Activated B cell treated with CpG ODN at 0.5 μM for 24 hours (primary cell): ENCODE measurements around the gene CCNT2. TPM values are rescaled to one million over a fixed set of nuclear protein-coding genes. Genes with fewer than 3 reads are reported as not detected.
A peak's percentile ranks its signal among the peaks of the same experiment; 100 is the strongest.

Experiments
- ATAC-seq: fragments of 200-7000 bp; cut with Tn5 transposase; one replicate; pipeline ENCODE4 v1.10.0; 2021; ENCODE audit warnings: low read depth, mild to moderate bottlenecking, moderate library complexity
- CTCF ChIA-PET: fragments of 350-600 bp; sonication (Branson Sonifier 250); formaldehyde crosslinking; loops from one replicate; lab custom pipeline; 2021; ENCODE audit warnings: antibody characterized with exemption; lab: Charles Lee
- POLR2A ChIA-PET: fragments of 350-600 bp; sonication (Branson Sonifier 250); formaldehyde crosslinking; loops from one replicate; lab custom pipeline; 2021; ENCODE audit warnings: antibody characterized with exemption; lab: Charles Lee
- DNase-seq: peaks from one replicate; pipeline ENCODE4 v3.0.0; 2022
- H3K27ac Mint-ChIP-seq: one replicate; pipeline ENCODE4 v1.8.0; 2020; ENCODE audit warnings: mixed read lengths
- H3K27me3 Mint-ChIP-seq: one replicate; pipeline ENCODE4 v1.8.0; 2021; ENCODE audit warnings: mixed read lengths
- H3K36me3 Mint-ChIP-seq: one replicate; pipeline ENCODE4 v1.8.0; 2021; ENCODE audit warnings: low read depth, mixed read lengths
- H3K4me1 Mint-ChIP-seq: one replicate; pipeline ENCODE4 v1.8.0; 2021; ENCODE audit warnings: mixed read lengths
- H3K4me3 Mint-ChIP-seq: one replicate; pipeline ENCODE4 v1.8.0; 2020; ENCODE audit warnings: mild to moderate bottlenecking, mixed read lengths
- H3K9me3 Mint-ChIP-seq: one replicate; pipeline ENCODE4 v1.8.0; 2020; ENCODE audit warnings: mixed read lengths
- intact Hi-C: fragments of 100-400 bp; cut with micrococcal nuclease; formaldehyde crosslinking; loops from one replicate; pipeline ENCODE4 v1.15.1; 2024
- total RNA-seq: library from RNA; stranded (reverse); gene quantifications from 2 replicates; pipeline ENCODE4 v1.2.3, GENCODE V29; 2022
- TF ChIP-seq, protein P1 (sequence below): fragments of 200-600 bp; IDR thresholded peaks from one replicate; pipeline ENCODE4 v1.8.0; 2022; ENCODE audit warnings: antibody characterized with exemption, mild to moderate bottlenecking

Gene CCNT2
- total RNA-seq, 1 donor from 2014 or later: 73.4 TPM

DNA sequence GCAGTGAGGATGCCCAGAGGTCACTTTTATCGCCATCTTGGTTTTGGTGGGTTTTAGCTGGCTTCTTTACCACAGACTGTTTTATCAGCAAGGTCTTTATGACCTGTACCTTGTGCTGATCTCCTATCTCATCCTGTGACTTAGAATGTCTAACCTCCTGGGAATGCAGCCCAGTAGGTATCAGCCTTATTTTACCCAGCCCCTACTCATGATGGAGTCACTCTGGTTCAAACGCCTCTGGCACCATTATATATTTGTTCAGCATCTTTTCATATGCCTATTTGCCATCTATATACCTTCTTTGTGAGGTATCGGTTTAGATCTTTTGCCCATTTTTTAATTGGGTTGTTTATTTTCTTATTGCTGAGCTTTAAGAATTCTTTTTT, 7.2 kb upstream of the CCNT2 start:
- DNase-seq (no peak), ATAC-seq (no peak)
- Mint-ChIP-seq H3K27ac (no peak overlapping the region), H3K36me3 (no peaks in the 10 kb centered on the region), H3K9me3 (peaks cover 9% of the 10 kb centered on the region), H3K4me1 (no peaks in the 10 kb centered on the region), H3K27me3 (no peaks in the 10 kb centered on the region), H3K4me3 (no peak overlapping the region)
- intact Hi-C loops: no loop called here
- TF ChIP-seq, protein P1, sequence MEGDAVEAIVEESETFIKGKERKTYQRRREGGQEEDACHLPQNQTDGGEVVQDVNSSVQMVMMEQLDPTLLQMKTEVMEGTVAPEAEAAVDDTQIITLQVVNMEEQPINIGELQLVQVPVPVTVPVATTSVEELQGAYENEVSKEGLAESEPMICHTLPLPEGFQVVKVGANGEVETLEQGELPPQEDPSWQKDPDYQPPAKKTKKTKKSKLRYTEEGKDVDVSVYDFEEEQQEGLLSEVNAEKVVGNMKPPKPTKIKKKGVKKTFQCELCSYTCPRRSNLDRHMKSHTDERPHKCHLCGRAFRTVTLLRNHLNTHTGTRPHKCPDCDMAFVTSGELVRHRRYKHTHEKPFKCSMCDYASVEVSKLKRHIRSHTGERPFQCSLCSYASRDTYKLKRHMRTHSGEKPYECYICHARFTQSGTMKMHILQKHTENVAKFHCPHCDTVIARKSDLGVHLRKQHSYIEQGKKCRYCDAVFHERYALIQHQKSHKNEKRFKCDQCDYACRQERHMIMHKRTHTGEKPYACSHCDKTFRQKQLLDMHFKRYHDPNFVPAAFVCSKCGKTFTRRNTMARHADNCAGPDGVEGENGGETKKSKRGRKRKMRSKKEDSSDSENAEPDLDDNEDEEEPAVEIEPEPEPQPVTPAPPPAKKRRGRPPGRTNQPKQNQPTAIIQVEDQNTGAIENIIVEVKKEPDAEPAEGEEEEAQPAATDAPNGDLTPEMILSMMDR: no peak
- ChIA-PET CTCF (no interaction called here), POLR2A (no interaction called here)

GRCh38 chr2:134912361-134912760, 6.3 kb upstream of the CCNT2 start:
- Mint-ChIP-seq H3K27me3 (no peaks in the 10 kb centered on the region), H3K9me3 (peaks cover 8% of the 10 kb centered on the region), H3K4me3 (no peak overlapping the region), H3K27ac (no peak overlapping the region), H3K36me3 (no peaks in the 10 kb centered on the region), H3K4me1 (peaks cover 8% of the 10 kb centered on the region)
- TF ChIP-seq, protein P1: no peak
- intact Hi-C loops: no loop called here
- ChIA-PET POLR2A (no interaction called here), CTCF (no interaction called here)
- ATAC-seq: no peak
- DNase-seq: no peak

GRCh38 chr2:134917360-134917865, 1.2 kb upstream of the CCNT2 start:
- TF ChIP-seq, protein P1: no peak
- Mint-ChIP-seq H3K36me3 (peaks cover 28% of the 10 kb centered on the region), H3K27me3 (peaks cover 3% of the 10 kb centered on the region), H3K4me1 (peaks cover 44% of the 10 kb centered on the region), H3K27ac (peak overlapping the region; percentile 99), H3K4me3 (peak overlapping the region; percentile 98), H3K9me3 (peaks cover 2% of the 10 kb centered on the region)
- intact Hi-C loops: loop anchor here (5.0 kb wide), 2 partner anchors 665 to 685 kb away; partner anchors contain the start of gene MGAT5
- ChIA-PET CTCF (interaction anchor here (1.0 kb wide), 1 partner anchor 466 kb away, joined by 5 read pairs; no protein-coding TSS in a partner anchor), POLR2A (interaction anchor here (0.5 to 3.2 kb wide), 10 partner anchors 22 to 798 kb away, joined by 3 to 20 read pairs (median 6); partner anchors contain the start of genes R3HDM1, RAB3GAP1 and ZRANB3)
- ATAC-seq (no peak), DNase-seq (peak; percentile 18)

DNA sequence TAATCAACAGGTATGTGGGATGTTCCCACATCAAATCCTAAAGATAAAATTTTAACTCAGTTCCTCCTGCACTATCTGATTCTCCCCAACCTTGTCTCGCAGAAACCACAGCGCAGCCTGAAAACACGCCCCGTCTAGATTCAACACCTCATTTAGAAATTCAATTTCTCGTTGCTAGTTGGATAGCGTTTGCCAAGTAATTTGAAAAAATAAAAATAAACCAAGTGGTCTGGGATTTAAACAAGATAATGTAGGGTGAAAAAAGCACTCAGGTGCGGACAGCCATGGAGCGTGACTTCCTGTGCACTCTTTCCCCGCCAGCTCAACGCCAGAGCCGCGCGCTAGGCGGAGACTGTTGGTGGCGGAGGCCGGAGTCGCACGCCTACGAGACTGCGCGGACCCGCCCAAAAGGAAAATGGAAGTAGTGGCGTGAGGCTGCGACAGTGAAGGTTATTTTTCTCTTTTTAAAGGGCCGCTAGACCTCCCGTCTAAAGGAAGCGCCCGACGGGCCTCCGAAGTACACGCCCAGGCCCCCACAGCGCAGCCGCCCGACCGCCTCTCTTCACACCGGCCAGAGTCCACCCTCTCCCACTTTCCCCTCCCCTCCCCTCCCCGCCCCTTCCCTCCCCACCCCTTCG, 615 bp upstream of the CCNT2 start:
- Mint-ChIP-seq H3K9me3 (peaks cover 2% of the 10 kb centered on the region), H3K4me1 (peaks cover 49% of the 10 kb centered on the region), H3K27me3 (peaks cover 3% of the 10 kb centered on the region), H3K27ac (peak overlapping the region; percentile 99), H3K36me3 (peaks cover 31% of the 10 kb centered on the region), H3K4me3 (peak overlapping the region; percentile 98)
- CTCF ChIA-PET: interaction anchor here (1.0 kb wide), 1 partner anchor 467 kb away, joined by 5 read pairs; no protein-coding TSS in a partner anchor
- POLR2A ChIA-PET: interaction anchor here (0.5 to 3.2 kb wide), 17 partner anchors 9 to 825 kb away, joined by 3 to 20 read pairs (median 5); partner anchors contain the start of genes R3HDM1, RAB3GAP1 and ZRANB3
- TF ChIP-seq, protein P1: no peak
- ATAC-seq: peak; percentile 72
- DNase-seq: peak; percentile 81
- intact Hi-C loops: loop anchor here (1.0 to 5.0 kb wide), 13 partner anchors 25 to 1067 kb away; partner anchors contain the start of genes DARS1, MCM6, MGAT5 and RAB3GAP1
